GM13977 (cell line): ENCODE results near the gene CACNA1G.

Source experiments
- DNase-seq: peaks from one replicate; pipeline ENCODE4 v3.0.0; 2012; ENCODE audit warnings: low spot score
- in situ Hi-C: fragments of 300-500 bp; cut with MboI; formaldehyde crosslinking; loops from one replicate; pipeline ENCODE4 v1.12.0; 2022; ENCODE audit warnings: low sequenced_read_pairs, low pct_unique_long_range_greater_than_20kb, mixed read lengths, inconsistent platforms; ENCODE audit not compliant: unreplicated experiment
- TF ChIP-seq, protein P1 (sequence below): IDR thresholded peaks from 2 replicates; pipeline ENCODE4 v1.5.1; 2012; ENCODE audit warnings: mild to moderate bottlenecking, control low read depth; ENCODE audit not compliant: insufficient read depth; ENCODE audit errors: extremely low read depth, missing control alignments

Gene CACNA1G

DNA sequence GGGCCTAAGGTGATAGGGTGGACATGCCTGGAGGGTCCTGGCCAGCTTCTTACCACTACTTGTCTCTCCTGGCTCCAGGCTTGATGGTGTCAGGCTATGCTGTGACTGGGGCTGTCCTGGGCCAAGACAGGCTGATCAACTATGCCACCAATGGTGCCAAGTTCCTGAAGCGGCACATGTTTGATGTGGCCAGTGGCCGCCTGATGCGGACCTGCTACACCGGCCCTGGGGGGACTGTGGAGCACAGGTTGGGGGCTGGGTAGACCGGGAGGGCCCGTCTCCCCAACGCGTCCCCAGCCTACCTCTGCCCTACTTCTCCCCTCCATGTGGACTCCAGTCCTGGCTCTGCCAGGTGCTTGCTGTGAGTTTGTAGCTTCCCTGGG is 9.1 kb upstream of the CACNA1G start:
- in situ Hi-C loops: no loop called here

DNA sequence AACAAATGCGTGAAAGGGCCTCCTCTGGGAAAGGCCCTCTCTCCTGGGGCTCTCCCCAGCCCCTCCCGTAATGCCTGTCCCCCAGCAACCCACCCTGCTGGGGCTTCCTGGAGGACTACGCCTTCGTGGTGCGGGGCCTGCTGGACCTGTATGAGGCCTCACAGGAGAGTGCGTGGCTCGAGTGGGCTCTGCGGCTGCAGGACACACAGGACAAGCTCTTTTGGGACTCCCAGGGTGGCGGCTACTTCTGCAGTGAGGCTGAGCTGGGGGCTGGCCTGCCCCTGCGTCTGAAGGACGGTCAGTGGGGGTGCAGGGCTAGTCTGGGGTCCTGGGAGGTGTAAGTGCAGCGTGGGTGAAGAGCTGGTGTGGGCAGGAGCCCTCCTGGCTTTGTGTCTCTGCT is 8.6 kb upstream of the CACNA1G start:
- in situ Hi-C loops: no loop called here
- TF ChIP-seq, protein P1, sequence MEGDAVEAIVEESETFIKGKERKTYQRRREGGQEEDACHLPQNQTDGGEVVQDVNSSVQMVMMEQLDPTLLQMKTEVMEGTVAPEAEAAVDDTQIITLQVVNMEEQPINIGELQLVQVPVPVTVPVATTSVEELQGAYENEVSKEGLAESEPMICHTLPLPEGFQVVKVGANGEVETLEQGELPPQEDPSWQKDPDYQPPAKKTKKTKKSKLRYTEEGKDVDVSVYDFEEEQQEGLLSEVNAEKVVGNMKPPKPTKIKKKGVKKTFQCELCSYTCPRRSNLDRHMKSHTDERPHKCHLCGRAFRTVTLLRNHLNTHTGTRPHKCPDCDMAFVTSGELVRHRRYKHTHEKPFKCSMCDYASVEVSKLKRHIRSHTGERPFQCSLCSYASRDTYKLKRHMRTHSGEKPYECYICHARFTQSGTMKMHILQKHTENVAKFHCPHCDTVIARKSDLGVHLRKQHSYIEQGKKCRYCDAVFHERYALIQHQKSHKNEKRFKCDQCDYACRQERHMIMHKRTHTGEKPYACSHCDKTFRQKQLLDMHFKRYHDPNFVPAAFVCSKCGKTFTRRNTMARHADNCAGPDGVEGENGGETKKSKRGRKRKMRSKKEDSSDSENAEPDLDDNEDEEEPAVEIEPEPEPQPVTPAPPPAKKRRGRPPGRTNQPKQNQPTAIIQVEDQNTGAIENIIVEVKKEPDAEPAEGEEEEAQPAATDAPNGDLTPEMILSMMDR: no peak
- no peak for DNase-seq

More for the DNA sequence above, 9.1 kb upstream of the CACNA1G start:
- TF ChIP-seq, protein P1: no peak
- DNase-seq: no peak

DNA sequence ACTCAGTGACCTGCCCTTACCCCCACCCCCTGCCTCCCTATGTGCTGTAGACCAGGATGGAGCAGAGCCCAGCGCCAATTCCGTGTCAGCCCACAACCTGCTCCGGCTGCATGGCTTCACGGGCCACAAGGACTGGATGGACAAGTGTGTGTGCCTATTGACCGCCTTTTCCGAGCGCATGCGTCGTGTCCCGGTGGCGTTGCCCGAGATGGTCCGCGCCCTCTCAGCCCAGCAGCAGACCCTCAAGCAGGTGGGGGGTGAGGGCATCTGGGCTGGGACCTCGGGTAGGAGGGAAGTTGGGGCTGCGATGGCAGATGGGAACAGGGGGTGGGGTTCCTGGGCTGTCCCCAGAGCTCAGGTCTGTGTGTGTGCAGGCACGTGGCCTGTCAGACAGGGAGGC is 6.3 kb upstream of the CACNA1G start:
- no peak for DNase-seq
- TF ChIP-seq, protein P1: no peak
- in situ Hi-C loops: no loop called here

DNA sequence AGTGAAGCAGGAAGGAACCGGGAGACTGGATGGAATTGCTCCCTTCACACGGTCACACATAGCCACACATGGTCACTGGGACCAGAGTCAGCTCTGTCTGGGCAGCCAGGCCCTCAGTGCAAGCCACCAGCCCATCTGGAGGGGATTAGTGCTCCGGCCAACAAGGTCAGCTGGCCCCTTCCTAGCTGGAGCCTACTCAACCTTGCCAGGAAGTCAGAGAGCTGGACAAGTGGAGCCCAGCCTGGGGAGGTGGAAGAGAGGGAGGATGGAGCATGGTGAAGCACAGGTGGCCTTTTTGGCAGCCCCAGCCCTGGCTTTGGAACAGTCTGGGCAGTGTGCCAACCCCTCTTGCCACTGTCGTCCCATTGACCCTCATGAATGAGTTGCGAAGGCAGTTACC is 3.7 kb upstream of the CACNA1G start:
- DNase-seq: no peak
- in situ Hi-C loops: no loop called here
- TF ChIP-seq, protein P1: no peak

GRCh38 chr17:50557630-50558029 is 2.9 kb upstream of the CACNA1G start:
- in situ Hi-C loops: no loop called here
- DNase-seq: no peak
- TF ChIP-seq, protein P1: no peak

DNA sequence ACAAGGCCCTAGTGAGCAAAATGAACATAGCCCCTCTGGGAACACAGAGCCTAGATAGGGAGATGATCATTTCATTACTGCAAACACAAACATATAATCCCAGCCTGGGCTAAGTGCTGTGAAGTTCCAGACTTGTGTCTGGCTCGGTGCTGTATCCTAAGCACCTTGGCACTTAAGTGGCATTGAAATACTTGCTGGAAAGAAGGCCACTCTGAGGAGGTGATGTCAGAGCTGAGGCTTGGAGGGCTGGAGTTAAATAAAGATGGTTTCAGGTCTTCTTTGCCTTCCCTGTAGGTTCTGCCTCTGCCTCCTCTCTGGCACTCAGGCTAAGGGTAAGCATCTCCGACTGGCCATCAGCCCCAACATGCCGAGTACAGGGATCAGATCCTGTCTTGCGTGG is 2.4 kb upstream of the CACNA1G start:
- in situ Hi-C loops: no loop called here
- DNase-seq: no peak
- TF ChIP-seq, protein P1: no peak

- no peak for DNase-seq
- TF ChIP-seq, protein P1: no peak
- in situ Hi-C loops: no loop called here
Measured at GRCh38 chr17:50558581-50558940, 2.0 kb upstream of the CACNA1G start.
